Measurements from ENCODE around the gene CRHBP.
"Not testable (repeated sequence)": the region's sequence is repeated elsewhere in the genome, so short reads cannot be mapped to it uniquely, and the experiment has no call there.

The CRHBP gene

GRCh38 chr5:76952795-76953536, at the start of gene CRHBP:
TSS of gene CRHBP (plus strand) at chr5:76953045. CDS start at chr5:76953135, 90 bp downstream.
- no peak for DNase-seq (ENCODE audit: low spot score)

GRCh38 chr5:76908166-76908565, 44.7 kb upstream of the CRHBP start:
- no peak for DNase-seq (ENCODE audit: low spot score)

- DNase-seq (ENCODE audit: low spot score) = not testable (repeated sequence)
Observed at GRCh38 chr5:76910344-76910933, 42.4 kb upstream of the CRHBP start.

GRCh38 chr5:76914671-76915070, 38.2 kb upstream of the CRHBP start:
- not testable (repeated sequence) for DNase-seq (ENCODE audit: low spot score)

- DNase-seq (ENCODE audit: low spot score) = no peak
Observed at GRCh38 chr5:76918539-76918938, 34.3 kb upstream of the CRHBP start.

GRCh38 chr5:76920491-76920890, 32.4 kb upstream of the CRHBP start:
- no peak for DNase-seq (ENCODE audit: low spot score)

GRCh38 chr5:76926329-76927105, 26.3 kb upstream of the CRHBP start:
- DNase-seq (ENCODE audit: low spot score) = no peak

- DNase-seq (ENCODE audit: low spot score) = no peak
Observed at GRCh38 chr5:76927961-76928360, 24.9 kb upstream of the CRHBP start.

GRCh38 chr5:76930083-76930482, 22.8 kb upstream of the CRHBP start:
- DNase-seq (ENCODE audit: low spot score) = no peak

- DNase-seq (ENCODE audit: low spot score) = no peak
Observed at GRCh38 chr5:76938177-76938576, 14.7 kb upstream of the CRHBP start.

- DNase-seq (ENCODE audit: low spot score) = no peak
Observed at GRCh38 chr5:76941000-76941399, 11.8 kb upstream of the CRHBP start.

- DNase-seq (ENCODE audit: low spot score) = no peak
Observed at GRCh38 chr5:76941442-76941841, 11.4 kb upstream of the CRHBP start.

- DNase-seq (ENCODE audit: low spot score) = no peak
Observed at GRCh38 chr5:76942581-76942980, 10.3 kb upstream of the CRHBP start.

GRCh38 chr5:76943006-76943405, 9.8 kb upstream of the CRHBP start:
- no peak for DNase-seq (ENCODE audit: low spot score)

GRCh38 chr5:76944638-76945037, 8.2 kb upstream of the CRHBP start:
- DNase-seq (ENCODE audit: low spot score) = no peak

- not testable (repeated sequence) for DNase-seq (ENCODE audit: low spot score)
Observed at GRCh38 chr5:76945238-76945637, 7.6 kb upstream of the CRHBP start.

GRCh38 chr5:76946090-76946489, 6.8 kb upstream of the CRHBP start:
- DNase-seq (ENCODE audit: low spot score) = no peak

- DNase-seq (ENCODE audit: low spot score) = no peak
Observed at GRCh38 chr5:76947082-76947503, 5.8 kb upstream of the CRHBP start.

GRCh38 chr5:76953551-76954382, 922 bp downstream of the CRHBP start:
- DNase-seq (ENCODE audit: low spot score) = no peak

GRCh38 chr5:76954383-76954763, 1.5 kb downstream of the CRHBP start:
- DNase-seq (ENCODE audit: low spot score) = no peak

- DNase-seq (ENCODE audit: low spot score) = no peak
Observed at GRCh38 chr5:76956033-76956432, 3.2 kb downstream of the CRHBP start.
